Fibroblast of skin of left quadriceps (primary cell): ENCODE results near the gene ATP2B1.

ENCODE experiments used
- DNase-seq, 2 experiments: peaks; one replicate each; pipeline ENCODE4 v3.0.0-alpha.2; 2013; ENCODE audit warnings: low read depth in 2 of 2

ATP2B1 gene

DNA sequence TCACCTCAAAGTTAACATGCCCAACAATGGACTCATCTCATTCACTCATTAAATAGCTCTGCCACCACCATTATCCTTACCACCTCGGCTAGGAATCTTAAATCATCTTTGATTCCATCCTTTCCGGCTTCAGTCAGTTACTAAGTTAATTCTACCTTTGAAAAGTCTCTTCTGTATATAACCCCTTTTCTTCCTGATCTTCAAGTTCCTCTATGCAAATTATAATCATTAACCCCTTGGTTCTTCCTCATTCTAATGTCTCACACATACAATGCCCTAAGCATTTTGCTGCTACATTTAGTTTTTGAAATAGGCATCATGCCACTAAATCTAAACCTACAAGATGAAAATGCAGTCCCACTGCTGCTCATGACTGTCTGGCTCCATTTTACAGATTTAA lies 51.6 kb downstream of the ATP2B1 start:
- DNase-seq = no peak

DNA sequence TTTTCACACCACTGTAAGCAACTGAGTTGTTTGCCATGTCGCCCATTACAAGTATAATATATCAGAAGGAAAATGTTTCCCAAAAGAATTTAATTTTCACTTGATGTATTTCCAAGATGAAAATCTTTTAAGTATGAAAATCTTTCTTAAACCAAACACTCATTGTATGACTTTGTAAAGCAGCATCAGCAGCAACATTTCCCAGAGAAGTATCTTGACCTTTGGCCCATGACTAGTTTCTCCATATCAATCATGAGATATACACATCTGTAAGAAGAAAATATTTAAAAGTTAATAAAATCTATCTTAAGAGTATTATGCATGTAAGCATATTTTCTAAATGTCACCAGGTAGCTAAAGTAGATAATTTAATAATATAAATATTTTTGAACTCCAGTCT lies 52.8 kb downstream of the ATP2B1 start:
- DNase-seq = no peak

GRCh38 chr12:89651192-89651591 lies 57.4 kb downstream of the ATP2B1 start:
- no peak for DNase-seq

GRCh38 chr12:89650239-89650638 lies 58.4 kb downstream of the ATP2B1 start:
- no peak for DNase-seq

- DNase-seq = no peak
Measured at GRCh38 chr12:89649820-89650219, 58.8 kb downstream of the ATP2B1 start.

- no peak for DNase-seq
Measured at GRCh38 chr12:89649139-89649538, 59.5 kb downstream of the ATP2B1 start.

- no peak for DNase-seq
Measured at GRCh38 chr12:89648211-89648930, 60.3 kb downstream of the ATP2B1 start.

GRCh38 chr12:89645434-89645833 lies 63.2 kb downstream of the ATP2B1 start:
- no peak for DNase-seq

DNA sequence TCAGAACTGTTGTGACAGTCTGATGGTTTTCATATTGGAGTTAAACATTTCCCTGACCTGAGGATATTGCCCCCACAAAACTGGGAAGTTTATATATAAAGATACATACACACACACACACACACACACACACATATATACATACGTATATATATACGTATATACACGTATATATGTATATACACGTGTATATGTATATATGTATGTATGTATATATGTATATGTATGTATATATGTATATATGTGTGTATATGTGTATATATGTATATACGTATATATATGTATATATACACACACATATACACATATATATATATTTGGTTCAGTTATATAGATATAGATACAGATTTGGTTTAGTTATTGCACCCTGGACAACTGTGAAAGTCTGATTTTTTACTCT lies 65.7 kb downstream of the ATP2B1 start:
- DNase-seq = no peak

GRCh38 chr12:89636776-89637160 lies 71.9 kb downstream of the ATP2B1 start:
- no peak for DNase-seq

GRCh38 chr12:89636052-89636775 lies 72.4 kb downstream of the ATP2B1 start:
- DNase-seq = no peak

DNA sequence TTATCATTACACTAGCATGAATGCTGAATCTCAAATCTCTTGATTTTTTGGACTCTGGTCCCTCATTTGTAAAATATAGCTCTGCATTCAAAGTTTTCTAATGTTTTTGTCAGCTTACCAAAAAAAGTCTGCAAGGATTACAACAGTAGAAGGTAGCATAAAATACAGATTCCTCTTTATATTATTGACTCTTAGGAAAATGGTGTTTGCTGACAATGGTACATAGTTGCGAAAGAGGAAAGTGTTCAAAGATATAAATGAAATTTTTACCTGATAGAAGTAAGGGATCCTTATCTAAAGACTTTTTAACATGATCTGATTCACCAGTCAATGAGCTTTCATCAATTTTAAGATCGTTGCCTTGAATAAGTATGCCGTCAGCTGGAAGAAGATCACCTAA lies 74.1 kb downstream of the ATP2B1 start:
- DNase-seq = no peak

DNA sequence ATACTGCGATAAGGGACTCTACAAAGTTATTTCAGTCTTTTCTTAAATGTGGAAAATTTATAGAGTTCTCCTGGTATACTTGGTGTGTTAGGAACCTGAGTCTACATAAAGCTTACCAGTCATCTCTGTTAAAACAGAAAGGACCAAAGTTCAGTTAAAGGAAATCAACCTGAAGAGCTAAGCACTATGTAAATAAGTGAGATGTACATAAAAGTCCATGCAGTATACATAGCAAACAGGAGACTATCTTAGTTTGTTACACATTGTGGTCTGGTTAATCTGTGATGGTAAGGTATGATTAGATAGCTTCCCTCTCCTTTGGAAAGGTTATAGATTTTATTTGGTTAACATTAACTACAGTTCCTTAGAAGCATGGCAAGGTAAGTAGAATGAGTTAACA lies 75.9 kb downstream of the ATP2B1 start:
- no peak for DNase-seq

GRCh38 chr12:89622115-89622514 lies 86.5 kb downstream of the ATP2B1 start:
- no peak for DNase-seq

GRCh38 chr12:89621521-89621920 lies 87.1 kb downstream of the ATP2B1 start:
- no peak for DNase-seq

GRCh38 chr12:89619764-89620163 lies 88.9 kb downstream of the ATP2B1 start:
- DNase-seq = no peak

DNA sequence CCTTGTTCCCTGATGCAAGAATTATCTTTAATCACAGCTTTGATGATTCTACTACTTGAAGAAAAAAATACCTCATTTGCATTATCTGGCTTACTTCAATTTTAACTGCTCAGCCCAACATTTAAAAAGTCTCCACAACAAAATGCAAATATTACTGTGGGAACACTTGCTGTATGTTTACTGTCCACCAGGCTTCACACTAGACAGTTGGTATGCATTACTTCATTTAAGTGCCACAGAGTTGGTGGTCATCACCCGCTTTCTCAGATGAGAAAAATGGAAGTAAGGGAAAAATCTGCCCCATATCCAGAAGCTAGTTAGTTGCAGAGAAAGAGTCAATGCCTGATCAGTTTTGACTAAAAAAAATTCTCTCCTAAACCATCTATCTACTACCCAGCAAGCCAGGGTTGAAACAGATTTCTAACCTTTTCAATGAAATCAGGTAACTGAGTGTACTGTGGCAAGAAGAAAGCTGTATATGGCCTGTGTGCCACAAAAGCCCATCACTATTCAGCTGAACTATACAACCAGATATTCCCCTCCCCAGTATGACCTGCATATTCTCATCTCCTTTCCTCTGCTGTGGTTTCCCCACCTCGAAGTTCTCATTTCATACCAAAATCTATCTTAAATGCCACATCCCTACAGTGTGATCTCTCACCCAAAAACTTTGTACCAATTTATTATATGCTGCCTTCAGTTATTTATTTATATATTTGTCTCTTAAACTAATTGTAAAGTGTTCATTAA lies 90.3 kb downstream of the ATP2B1 start:
- no peak for DNase-seq

DNA sequence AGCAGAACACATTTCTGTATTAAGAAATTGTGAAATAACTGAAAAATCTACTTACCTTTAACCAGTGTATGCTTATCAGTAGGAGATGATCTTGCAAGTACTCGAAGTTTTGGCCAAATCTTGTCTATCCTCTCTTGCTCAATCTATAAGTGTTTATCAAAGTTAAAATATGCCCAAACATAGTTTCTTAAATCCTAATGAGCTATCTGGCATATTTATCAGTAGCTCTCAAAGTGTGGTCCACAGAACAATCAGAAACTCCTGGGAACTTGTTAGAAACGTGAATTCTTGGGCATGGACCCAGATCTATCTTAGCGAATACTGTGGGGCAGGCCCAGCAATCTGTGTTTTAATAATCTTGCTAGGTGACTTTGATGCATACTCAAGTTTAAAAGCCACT lies 98.3 kb downstream of the ATP2B1 start:
- no peak for DNase-seq

- DNase-seq = no peak
Measured at GRCh38 chr12:89603678-89604077, 105.0 kb downstream of the ATP2B1 start.

- no peak for DNase-seq
Measured at GRCh38 chr12:89597770-89598169, 110.9 kb downstream of the ATP2B1 start.

DNA sequence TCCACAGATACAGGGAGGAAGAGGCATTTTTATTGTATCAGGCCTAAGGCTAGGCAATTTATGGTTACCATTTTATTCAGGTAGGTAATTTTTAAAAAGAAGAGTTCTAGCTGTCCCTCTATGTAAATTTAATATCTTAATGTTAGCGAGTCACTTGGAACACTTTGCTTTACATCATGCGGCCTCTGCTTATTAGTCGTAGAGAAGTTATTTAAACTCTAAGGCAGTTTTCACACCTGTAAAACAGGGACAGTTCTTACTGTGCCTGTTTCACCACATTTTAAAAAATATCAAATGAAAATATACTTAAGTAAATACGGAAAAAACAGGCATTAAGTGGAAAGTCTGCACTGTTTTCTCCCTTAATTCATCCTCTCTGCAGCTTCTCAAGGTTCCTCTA lies 111.4 kb downstream of the ATP2B1 start:
- DNase-seq = no peak

GRCh38 chr12:89593873-89594272 lies 114.8 kb downstream of the ATP2B1 start:
- no peak for DNase-seq

- DNase-seq = no peak
Measured at GRCh38 chr12:89593233-89593632, 115.4 kb downstream of the ATP2B1 start.
